Smooth muscle cell (in vitro differentiated cells): ENCODE measurements around the gene CASS4. TPM values are rescaled to one million over a fixed set of nuclear protein-coding genes. Genes with fewer than 3 reads are reported as not detected.

Experiments
- DNase-seq: peaks from one replicate; lab custom pipeline; 2025; ENCODE audit not compliant: unreplicated experiment; lab: John Stamatoyannopoulos, UW
- H2AFZ ChIP-seq: fragments of 200-600 bp; sonication (generic); 2 replicates; pipeline ENCODE4 v1.6.0; 2016; ENCODE audit warnings: antibody characterized with exemption, low read depth, mild to moderate bottlenecking
- H3F3A ChIP-seq: fragments of 200-600 bp; sonication (generic); 2 replicates; pipeline ENCODE4 v1.6.0; 2017; ENCODE audit warnings: antibody characterized with exemption, low read depth
- H3K27ac ChIP-seq: fragments of 200-600 bp; sonication (generic); 2 replicates; pipeline ENCODE4 v1.5.1; 2016; ENCODE audit warnings: low read depth, mild to moderate bottlenecking
- H3K27me3 ChIP-seq: fragments of 200-600 bp; sonication (generic); 2 replicates; pipeline ENCODE4 v1.6.1; 2016; ENCODE audit warnings: low read depth, mild to moderate bottlenecking
- H3K36me3 ChIP-seq: fragments of 200-600 bp; sonication (generic); 2 replicates; pipeline ENCODE4 v1.5.1; 2016; ENCODE audit warnings: low read depth
- H3K4me1 ChIP-seq: fragments of 200-600 bp; sonication (generic); 2 replicates; pipeline ENCODE4 v1.5.1; 2016; ENCODE audit warnings: low read depth
- H3K4me2 ChIP-seq: fragments of 200-600 bp; sonication (generic); 2 replicates; pipeline ENCODE4 v1.6.0; 2016; ENCODE audit warnings: mild to moderate bottlenecking
- H3K4me3 ChIP-seq: fragments of 200-600 bp; sonication (generic); 2 replicates; pipeline ENCODE4 v1.5.1; 2016; ENCODE audit warnings: mild to moderate bottlenecking
- H3K79me2 ChIP-seq: fragments of 200-600 bp; sonication (generic); 2 replicates; pipeline ENCODE4 v1.6.0; 2016; ENCODE audit warnings: low read depth, mild to moderate bottlenecking
- H3K9ac ChIP-seq: fragments of 200-600 bp; sonication (generic); 2 replicates; pipeline ENCODE4 v1.6.0; 2016; ENCODE audit warnings: low read depth
- H3K9me3 ChIP-seq: fragments of 200-600 bp; sonication (generic); replicated peaks from 2 replicates; pipeline ENCODE4 v1.5.1; 2016; ENCODE audit warnings: low read depth
- H4K20me1 ChIP-seq: fragments of 200-600 bp; sonication (generic); 2 replicates; pipeline ENCODE4 v1.6.0; 2016; ENCODE audit warnings: low read depth
- CTCF ChIP-seq: fragments of 200-600 bp; sonication (generic); IDR thresholded peaks from 2 replicates; pipeline ENCODE4 v1.5.1; 2017; ENCODE audit warnings: borderline replicate concordance, mild to moderate bottlenecking, antibody characterized with exemption; ENCODE audit not compliant: insufficient read depth, poor library complexity, severe bottlenecking
- WGBS: methylation state at CpG from one replicate; pipeline ENCODE4 v1.1.7; 2016; ENCODE audit warnings: low lambda C conversion rate; 5-methylcytosine and 5-hydroxymethylcytosine counted together
- polyA plus RNA-seq: library from polyadenylated mRNA; unstranded; fragments of >200 nt; fragmentation: Nextera tagmentation; extraction: Ambion mirVana; gene quantifications from 2 replicates; pipeline ENCODE4 v1.2.1, GENCODE V29; 2016
- total RNA-seq: library from RNA; depleted of rRNA; stranded (reverse); fragments of >200 nt; gene quantifications from 2 replicates; pipeline ENCODE4 v1.2.3, GENCODE V29; 2014

Gene CASS4
- total and polyA plus RNA-seq, 2 experiments from 2014 or later = 0.07 to 0.22 TPM

- Histone ChIP-seq H3F3A (peaks cover 4% of the 10 kb centered on the region), H3K27ac (peak overlapping the region; percentile 86), H4K20me1 (peaks cover 7% of the 10 kb centered on the region), H3K36me3 (peaks cover 18% of the 10 kb centered on the region), H3K4me2 (peak overlapping the region; percentile 97), H2AFZ (peak overlapping the region; percentile 96), H3K9ac (peak overlapping the region; percentile 80), H3K27me3 (no peaks in the 10 kb centered on the region), H3K4me3 (peak overlapping the region; percentile 80), H3K4me1 (peaks cover 23% of the 10 kb centered on the region), H3K9me3 (no peaks in the 10 kb centered on the region), H3K79me2 (peaks cover 48% of the 10 kb centered on the region)
- no peak for DNase-seq
- no peak for TF ChIP-seq CTCF
- 8% methylated on average over 18 of the region's 18 CpGs for WGBS
Observed at GRCh38 chr20:56392881-56393482, 19.1 kb upstream of the CASS4 start.

- H3K27ac ChIP-seq = peak overlapping the region; percentile 86
- peaks cover 18% of the 10 kb centered on the region for H3K36me3 ChIP-seq
- H3K9me3 ChIP-seq = no peaks in the 10 kb centered on the region
- H3K4me3 ChIP-seq = peak overlapping the region; percentile 80
- no peaks in the 10 kb centered on the region for H3K27me3 ChIP-seq
- H3K79me2 ChIP-seq = peaks cover 48% of the 10 kb centered on the region
- no peak for DNase-seq
- no peak overlapping the region for H2AFZ ChIP-seq
- peaks cover 23% of the 10 kb centered on the region for H3K4me1 ChIP-seq
- peaks cover 7% of the 10 kb centered on the region for H4K20me1 ChIP-seq
- H3K9ac ChIP-seq = peak overlapping the region; percentile 80
- WGBS = 75% methylated on average over 8 of the region's 8 CpGs
- peaks cover 4% of the 10 kb centered on the region for H3F3A ChIP-seq
- TF ChIP-seq CTCF = no peak
- H3K4me2 ChIP-seq = peak overlapping the region; percentile 97
Observed at GRCh38 chr20:56393653-56394052, 18.4 kb upstream of the CASS4 start.

GRCh38 chr20:56395166-56395565 is 16.9 kb upstream of the CASS4 start:
- Histone ChIP-seq H2AFZ (no peak overlapping the region), H4K20me1 (peaks cover 7% of the 10 kb centered on the region), H3K79me2 (peaks cover 40% of the 10 kb centered on the region), H3K9ac (no peak overlapping the region), H3K27ac (peak overlapping the region; percentile 86), H3K4me2 (no peak overlapping the region), H3K4me3 (no peak overlapping the region), H3F3A (peaks cover 4% of the 10 kb centered on the region), H3K36me3 (peaks cover 18% of the 10 kb centered on the region), H3K4me1 (peaks cover 23% of the 10 kb centered on the region), H3K9me3 (no peaks in the 10 kb centered on the region), H3K27me3 (no peaks in the 10 kb centered on the region)
- 61% methylated on average over 4 of the region's 4 CpGs for WGBS
- TF ChIP-seq CTCF = no peak
- no peak for DNase-seq

GRCh38 chr20:56400001-56400640 is 11.9 kb upstream of the CASS4 start:
- no peaks in the 10 kb centered on the region for H3F3A ChIP-seq
- H3K27me3 ChIP-seq = no peaks in the 10 kb centered on the region
- no peak for DNase-seq
- no peak overlapping the region for H3K27ac ChIP-seq
- no peak overlapping the region for H3K9ac ChIP-seq
- no peak overlapping the region for H2AFZ ChIP-seq
- H3K79me2 ChIP-seq = peaks cover 21% of the 10 kb centered on the region
- H3K4me1 ChIP-seq = no peaks in the 10 kb centered on the region
- no peaks in the 10 kb centered on the region for H3K9me3 ChIP-seq
- peak; percentile 74 for TF ChIP-seq CTCF
- H4K20me1 ChIP-seq = peaks cover 6% of the 10 kb centered on the region
- H3K4me2 ChIP-seq = no peak overlapping the region
- H3K4me3 ChIP-seq = no peak overlapping the region
- peaks cover 28% of the 10 kb centered on the region for H3K36me3 ChIP-seq
